BE2C (cell line): Measurements from ENCODE around the gene DOK5.

Source experiments
- DNase-seq: peaks from one replicate; pipeline ENCODE4 v3.0.0-alpha.2; 2020
- H3K27me3 ChIP-seq: fragments of 250-450 bp; sonication (Bioruptor Pico); 2 replicates; pipeline ENCODE4 v1.5.1; 2020; ENCODE audit warnings: mild to moderate bottlenecking
- H3K36me3 ChIP-seq: fragments of 250-450 bp; sonication (Bioruptor Pico); 2 replicates; pipeline ENCODE4 v1.5.1; 2020; ENCODE audit warnings: mild to moderate bottlenecking
- H3K4me1 ChIP-seq: fragments of 250-450 bp; sonication (Bioruptor Pico); 2 replicates; pipeline ENCODE4 v1.5.1; 2020
- H3K4me3 ChIP-seq: 2 replicates; pipeline ENCODE4 v1.5.1; 2011; ENCODE audit warnings: low read depth, low read length
- H3K9me3 ChIP-seq: fragments of 250-450 bp; sonication (Bioruptor Pico); 2 replicates; pipeline ENCODE4 v1.5.1; 2020
- TF ChIP-seq, protein P1 (sequence below): IDR thresholded peaks from 2 replicates; pipeline ENCODE4 v1.5.1; 2012; ENCODE audit warnings: mild to moderate bottlenecking, low read depth, low read length

Gene DOK5

GRCh38 chr20:54560357-54560756, 85.0 kb downstream of the DOK5 start:
- DNase-seq, result no peak
- H3K9me3 ChIP-seq, result no peaks in the 10 kb centered on the region
- TF ChIP-seq, protein P1, sequence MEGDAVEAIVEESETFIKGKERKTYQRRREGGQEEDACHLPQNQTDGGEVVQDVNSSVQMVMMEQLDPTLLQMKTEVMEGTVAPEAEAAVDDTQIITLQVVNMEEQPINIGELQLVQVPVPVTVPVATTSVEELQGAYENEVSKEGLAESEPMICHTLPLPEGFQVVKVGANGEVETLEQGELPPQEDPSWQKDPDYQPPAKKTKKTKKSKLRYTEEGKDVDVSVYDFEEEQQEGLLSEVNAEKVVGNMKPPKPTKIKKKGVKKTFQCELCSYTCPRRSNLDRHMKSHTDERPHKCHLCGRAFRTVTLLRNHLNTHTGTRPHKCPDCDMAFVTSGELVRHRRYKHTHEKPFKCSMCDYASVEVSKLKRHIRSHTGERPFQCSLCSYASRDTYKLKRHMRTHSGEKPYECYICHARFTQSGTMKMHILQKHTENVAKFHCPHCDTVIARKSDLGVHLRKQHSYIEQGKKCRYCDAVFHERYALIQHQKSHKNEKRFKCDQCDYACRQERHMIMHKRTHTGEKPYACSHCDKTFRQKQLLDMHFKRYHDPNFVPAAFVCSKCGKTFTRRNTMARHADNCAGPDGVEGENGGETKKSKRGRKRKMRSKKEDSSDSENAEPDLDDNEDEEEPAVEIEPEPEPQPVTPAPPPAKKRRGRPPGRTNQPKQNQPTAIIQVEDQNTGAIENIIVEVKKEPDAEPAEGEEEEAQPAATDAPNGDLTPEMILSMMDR, result no peak
- no peaks in the 10 kb centered on the region for H3K36me3 ChIP-seq
- H3K4me3 ChIP-seq, result no peak overlapping the region
- H3K4me1 ChIP-seq, result no peaks in the 10 kb centered on the region
- H3K27me3 ChIP-seq, result no peaks in the 10 kb centered on the region; the same call in 1 of the 2 replicates

DNA sequence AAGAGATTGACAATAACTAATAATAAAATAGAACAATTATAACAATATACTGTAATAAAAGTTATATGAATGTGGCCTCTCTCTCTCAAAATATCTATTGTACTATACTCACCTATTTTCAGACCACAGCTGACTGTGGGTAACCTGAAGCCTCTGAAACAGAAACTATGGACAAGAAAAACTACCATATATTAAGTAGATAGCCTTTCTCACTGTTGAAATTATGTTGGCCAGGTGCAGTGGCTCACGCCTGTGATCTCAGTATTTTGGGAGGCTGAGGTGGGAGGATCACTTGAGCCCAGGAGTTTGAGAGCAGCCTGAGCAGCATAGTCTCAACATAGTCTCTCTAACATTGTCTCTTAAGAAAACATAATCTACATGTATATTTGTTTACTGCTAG, 89.9 kb downstream of the DOK5 start:
- H3K36me3 ChIP-seq, result no peaks in the 10 kb centered on the region
- TF ChIP-seq, protein P1, result no peak
- H3K4me3 ChIP-seq, result no peak overlapping the region
- no peak for DNase-seq
- H3K27me3 ChIP-seq, result no peaks in the 10 kb centered on the region; the same call in 1 of the 2 replicates
- no peaks in the 10 kb centered on the region for H3K4me1 ChIP-seq
- no peaks in the 10 kb centered on the region for H3K9me3 ChIP-seq

- Histone ChIP-seq H3K36me3 (no peaks in the 10 kb centered on the region), H3K4me3 (no peak overlapping the region), H3K4me1 (no peaks in the 10 kb centered on the region), H3K27me3 (no peaks in the 10 kb centered on the region; the same call in 1 of the 2 replicates), H3K9me3 (no peaks in the 10 kb centered on the region)
- DNase-seq, result no peak
- TF ChIP-seq, protein P1, result no peak
Observed at GRCh38 chr20:54566031-54566688, 90.8 kb downstream of the DOK5 start.

DNA sequence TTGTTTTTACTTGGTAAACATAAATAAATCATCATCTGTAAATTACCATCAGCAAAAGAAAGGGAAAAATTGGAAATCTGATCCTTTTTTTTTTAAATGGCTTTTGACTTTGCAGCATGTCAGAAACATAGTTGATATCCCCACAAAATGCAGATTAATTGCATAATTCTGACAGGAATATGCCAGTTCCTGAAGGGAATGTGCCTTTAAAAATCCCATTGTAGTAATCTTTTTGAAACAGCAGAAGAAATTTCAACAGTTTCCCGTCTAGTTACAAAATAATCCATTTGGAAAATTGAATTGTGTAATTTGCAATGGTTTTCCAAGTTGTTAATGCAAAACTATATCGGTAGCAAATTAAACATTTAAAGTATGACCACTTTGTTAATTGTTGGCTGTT, 95.2 kb downstream of the DOK5 start:
- no peaks in the 10 kb centered on the region for H3K9me3 ChIP-seq
- TF ChIP-seq, protein P1, result no peak
- peaks cover 2% of the 10 kb centered on the region; the same call in 1 of the 2 replicates for H3K27me3 ChIP-seq
- DNase-seq, result no peak
- H3K4me1 ChIP-seq, result no peaks in the 10 kb centered on the region
- H3K4me3 ChIP-seq, result no peak overlapping the region
- no peaks in the 10 kb centered on the region for H3K36me3 ChIP-seq

- Histone ChIP-seq H3K4me1 (no peaks in the 10 kb centered on the region), H3K9me3 (no peaks in the 10 kb centered on the region), H3K4me3 (no peak overlapping the region), H3K27me3 (peaks cover 6% of the 10 kb centered on the region), H3K36me3 (no peaks in the 10 kb centered on the region)
- DNase-seq, result no peak
- TF ChIP-seq, protein P1, result no peak
Observed at GRCh38 chr20:54572665-54573435, 97.5 kb downstream of the DOK5 start.

- H3K9me3 ChIP-seq, result no peaks in the 10 kb centered on the region
- no peaks in the 10 kb centered on the region for H3K4me1 ChIP-seq
- TF ChIP-seq, protein P1, result no peak
Observed at GRCh38 chr20:54573838-54574237, 98.4 kb downstream of the DOK5 start.

More at GRCh38 chr20:54573838-54574237, 98.4 kb downstream of the DOK5 start:
- H3K4me3 ChIP-seq, result no peak overlapping the region
- peaks cover 6% of the 10 kb centered on the region for H3K27me3 ChIP-seq
- no peak for DNase-seq
- no peaks in the 10 kb centered on the region for H3K36me3 ChIP-seq
